ENCODE measurements around the gene ZNF442.
"Not testable (repeated sequence)": the region's sequence is repeated elsewhere in the genome, so short reads cannot be mapped to it uniquely, and the experiment has no call there.

Gene ZNF442

DNA sequence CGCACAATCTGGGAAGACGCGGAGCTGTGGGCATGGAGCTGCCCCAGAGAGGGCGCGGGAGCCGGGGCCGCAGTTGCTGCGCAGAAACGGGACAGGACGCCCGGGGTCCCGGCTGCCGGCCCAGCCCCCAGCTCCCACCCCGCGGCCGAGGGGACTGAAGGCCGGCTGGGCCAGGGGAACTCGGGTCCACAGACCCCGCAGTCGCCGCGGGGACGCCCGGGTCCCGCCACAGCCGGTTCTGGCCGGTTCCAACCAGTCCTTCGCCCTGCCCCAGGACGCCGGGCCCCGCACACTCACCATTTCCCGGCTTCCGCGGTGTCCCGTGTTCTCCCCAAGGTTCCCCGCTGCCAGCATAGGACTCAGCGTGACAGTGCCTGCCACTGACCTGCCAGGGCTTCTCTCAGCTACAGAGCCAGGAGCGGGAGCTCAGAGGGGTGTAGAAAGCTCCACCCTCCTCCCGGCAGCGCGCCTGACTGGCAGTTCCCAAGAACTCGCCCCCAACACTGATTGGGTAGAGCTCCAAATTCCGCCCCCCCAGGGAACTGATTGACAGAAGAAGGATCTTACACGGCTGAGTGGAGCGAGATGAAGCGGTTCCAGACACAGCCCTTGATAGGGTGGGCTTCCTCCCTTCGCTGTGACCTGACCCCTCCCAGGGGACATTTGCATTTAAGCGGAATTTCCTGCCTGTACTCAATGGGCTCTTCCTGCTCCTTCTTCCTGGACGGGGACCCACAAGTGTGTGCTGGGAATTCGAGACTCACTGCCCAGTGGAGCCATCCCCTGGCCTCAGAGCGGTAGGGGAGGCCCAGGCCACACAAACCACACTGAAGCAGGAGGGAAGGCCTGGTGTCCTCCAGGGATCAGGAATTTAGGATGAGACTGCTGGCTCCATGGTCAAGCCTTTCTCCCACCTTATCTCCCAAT lies at the start of gene ZNF442:
Gene ZNF442 (minus strand): TSS at position 448 of the 927 bp plus-strand sequence. CDS start 2,052 bp downstream, outside the sequence.
- DNase-seq (ENCODE audit: low read depth) = peak; percentile 97

DNA sequence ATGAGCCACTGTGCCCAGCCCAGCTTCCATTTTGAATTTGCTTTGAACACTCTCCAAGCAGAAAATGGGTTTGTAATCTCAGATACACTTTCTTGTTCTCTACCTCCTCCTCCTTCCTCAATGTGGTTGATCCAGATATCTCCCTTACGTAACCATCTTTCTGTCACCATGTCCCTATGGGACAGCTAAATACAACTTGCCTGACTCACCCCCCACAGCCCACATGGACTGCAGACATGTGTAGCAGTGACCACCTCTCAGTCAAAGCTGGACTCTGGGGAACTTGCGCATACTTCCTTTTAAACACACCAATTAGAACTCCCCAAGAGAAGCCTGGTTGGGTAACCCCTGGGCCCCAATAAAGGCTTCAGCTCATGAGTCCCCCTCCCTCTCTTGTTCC lies 46.4 kb upstream of the ZNF442 start:
- DNase-seq (ENCODE audit: low read depth) = no peak

DNA sequence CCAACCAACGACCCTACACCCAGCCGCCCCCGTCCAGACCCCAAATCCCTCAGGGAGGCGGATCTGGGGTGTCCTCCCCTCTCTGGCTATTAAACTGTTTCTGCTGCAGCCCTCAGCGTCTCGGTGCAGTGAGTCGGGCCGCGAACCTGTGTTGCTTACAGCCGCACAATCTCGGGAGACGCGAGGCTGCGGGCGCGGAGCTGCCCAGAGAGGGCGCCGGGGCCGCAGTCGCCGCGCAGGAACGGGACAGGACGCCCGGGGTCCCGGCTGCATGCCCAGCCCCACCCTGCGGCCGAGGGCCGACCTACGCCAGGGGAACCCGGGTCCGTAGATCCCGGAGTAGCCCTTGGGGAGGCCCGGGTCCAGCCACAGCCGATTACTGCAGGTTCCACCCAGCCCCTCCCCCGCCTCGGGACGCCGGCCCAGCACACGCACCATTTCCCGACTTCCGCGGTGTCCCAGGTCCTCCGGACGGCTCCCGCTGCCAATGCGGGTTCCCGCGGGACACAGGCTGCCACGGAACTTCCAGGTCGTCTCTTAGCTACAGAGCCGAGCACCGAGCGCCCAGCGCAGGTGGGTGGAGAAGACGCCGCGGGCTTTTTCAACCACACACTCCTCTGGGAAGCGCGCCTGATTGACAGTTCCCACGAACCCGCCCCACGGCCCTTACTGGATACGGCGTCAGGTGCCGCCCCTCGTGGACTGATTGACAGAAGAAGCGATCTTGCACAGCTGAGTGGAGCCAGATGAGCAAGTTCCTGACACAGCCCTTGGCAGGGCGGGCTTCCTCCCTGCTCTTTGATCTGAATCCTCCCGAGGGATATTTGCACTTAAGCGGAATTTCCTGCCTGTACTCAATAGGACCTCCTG lies 35.4 kb upstream of the ZNF442 start, which contains the start of gene ZNF799:
Gene ZNF799 (minus strand): TSS at position 639 of the 870 bp plus-strand sequence. CDS start 201 bp downstream, at position 438.
- DNase-seq (ENCODE audit: low read depth) = peak; percentile 96

DNA sequence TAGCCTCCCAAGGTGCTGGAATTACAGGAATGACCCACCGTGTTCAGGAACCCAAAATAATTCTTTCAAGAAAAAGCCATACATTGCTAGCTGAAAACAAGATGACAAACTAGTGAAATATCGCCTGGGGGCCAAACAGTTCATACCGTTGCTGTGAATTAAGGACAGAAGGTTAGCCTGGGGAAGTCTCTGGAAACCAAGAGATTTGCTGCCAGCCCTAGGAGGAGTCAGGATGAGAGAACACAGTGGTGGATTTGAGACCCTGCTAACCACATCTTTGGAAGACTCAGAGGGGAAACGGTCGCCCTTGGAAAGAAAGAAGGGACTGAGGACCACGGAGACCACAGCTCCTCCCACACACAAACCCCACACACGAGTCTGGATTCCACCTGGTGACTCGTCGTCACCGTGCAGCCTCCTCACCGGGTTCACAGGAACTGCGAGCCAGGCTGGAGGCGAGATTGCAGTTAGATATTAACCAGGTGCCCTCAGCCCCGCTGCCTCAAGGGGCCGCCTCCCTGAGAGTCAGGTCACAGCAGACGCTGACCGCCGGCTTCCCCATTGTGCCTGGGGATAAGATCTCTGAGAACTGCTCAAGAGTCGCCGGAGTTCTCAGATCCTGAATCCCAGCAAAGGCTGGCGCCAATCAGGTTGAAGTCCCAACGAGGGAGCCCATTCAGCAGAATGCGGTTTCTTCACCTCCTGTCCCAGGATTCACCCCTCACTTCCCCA lies 34.6 kb upstream of the ZNF442 start:
- DNase-seq (ENCODE audit: low read depth) = peak; percentile 6

DNA sequence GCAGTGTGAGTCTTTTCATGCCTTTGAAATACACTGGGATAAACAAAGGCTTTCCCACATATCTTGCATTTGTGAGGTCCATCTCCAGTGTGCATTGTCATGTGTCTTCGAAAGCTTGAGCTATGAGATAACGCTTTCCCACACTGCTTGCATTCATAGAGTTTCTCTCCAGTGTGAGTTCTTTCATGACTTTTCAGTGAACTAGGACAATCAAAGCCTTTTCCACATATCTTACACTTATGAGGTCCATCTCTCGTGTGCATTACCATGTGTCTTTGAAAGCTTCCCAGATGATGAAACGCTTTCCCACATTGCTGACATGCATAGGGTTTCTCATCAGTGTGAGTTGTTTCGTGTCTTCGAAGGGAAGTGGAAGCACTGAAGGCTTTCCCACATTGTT lies 25.7 kb upstream of the ZNF442 start:
- DNase-seq (ENCODE audit: low read depth) = not testable (repeated sequence)

DNA sequence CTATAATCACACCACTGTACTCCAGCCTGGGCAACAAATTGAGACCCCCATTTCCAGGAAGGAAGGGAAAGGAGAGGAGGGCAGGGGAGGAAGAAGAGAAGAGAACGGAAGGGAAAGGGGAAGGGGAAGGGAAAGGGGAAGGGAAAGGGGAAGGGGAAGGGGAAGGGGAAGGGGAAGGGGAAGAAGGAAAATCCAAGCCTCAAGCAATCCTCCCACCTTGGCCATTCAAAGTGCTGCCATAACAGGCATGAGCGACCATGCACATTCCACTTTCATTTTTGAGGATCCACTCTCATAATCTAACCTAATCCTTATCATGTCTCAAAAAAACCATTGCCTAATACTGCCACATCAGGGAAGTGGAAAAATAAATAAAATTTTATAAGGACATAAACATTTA lies 20.9 kb upstream of the ZNF442 start:
- DNase-seq (ENCODE audit: low read depth) = not testable (repeated sequence)

DNA sequence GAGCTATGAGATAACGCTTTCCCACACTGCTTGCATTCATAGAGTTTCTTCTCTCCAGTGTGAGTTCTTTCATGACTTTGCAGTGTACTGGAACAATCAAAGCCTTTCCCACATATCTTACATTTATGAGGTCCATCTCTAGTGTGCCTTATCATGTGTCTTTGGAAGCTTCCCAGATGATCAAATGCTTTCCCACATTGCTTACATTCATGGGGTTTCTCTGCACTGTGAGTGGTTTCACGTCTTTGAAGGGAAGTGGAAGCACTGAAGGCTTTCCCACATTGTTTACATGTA lies 14.9 kb upstream of the ZNF442 start:
- no peak for DNase-seq (ENCODE audit: low read depth)

DNA sequence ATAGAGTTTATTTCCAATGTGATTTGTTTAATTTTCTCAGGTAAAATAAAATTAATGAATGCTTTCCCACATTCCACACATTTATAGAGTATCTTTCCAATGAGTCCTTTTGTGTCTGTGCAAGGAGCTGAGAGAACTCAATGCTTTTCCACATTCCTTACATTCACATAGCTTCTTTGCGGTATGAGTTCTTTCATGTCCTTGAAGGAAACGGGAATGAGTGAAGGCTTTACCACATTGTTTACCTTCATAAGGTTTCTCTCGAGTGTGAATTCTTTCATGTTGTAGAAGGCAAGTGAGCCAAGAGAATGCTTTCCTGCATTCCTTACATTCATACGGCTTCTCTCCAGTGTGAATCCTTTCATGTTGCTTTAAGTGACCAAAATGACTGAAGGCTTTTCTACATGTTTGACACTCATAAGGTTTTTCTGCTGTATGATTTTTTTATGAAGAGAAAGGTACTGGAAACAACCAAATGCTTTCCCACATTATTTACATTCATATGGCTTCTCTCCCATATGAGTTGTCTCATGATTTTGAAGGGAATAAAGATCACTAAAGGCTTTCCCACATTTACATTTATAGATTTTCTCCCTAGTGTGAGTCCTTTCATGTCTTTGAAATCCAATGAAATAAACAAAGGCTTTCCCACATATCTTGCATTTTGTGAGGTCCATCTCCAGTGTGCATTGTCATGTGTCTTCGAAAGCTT lies 14.4 kb upstream of the ZNF442 start:
- DNase-seq (ENCODE audit: low read depth) = no peak

DNA sequence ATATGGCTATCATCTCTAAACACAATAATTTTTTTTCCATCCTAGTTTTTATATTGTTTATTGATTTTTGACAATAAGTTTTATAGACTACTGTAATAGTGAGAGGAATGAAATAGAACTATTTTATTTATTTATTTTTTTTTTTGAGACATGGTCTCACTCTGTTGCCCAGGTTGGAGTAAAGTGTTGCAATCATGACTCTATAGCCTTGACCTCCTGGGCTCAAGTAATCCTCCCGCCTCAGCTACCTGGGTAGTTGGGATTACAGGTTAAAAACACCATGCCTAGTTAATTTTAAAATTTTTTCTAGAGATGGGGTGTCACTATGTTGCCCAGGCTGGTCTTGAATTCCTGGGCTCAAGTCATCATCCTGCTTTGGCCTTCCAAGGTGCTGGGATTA lies 8.5 kb upstream of the ZNF442 start:
- DNase-seq (ENCODE audit: low read depth) = no peak

DNA sequence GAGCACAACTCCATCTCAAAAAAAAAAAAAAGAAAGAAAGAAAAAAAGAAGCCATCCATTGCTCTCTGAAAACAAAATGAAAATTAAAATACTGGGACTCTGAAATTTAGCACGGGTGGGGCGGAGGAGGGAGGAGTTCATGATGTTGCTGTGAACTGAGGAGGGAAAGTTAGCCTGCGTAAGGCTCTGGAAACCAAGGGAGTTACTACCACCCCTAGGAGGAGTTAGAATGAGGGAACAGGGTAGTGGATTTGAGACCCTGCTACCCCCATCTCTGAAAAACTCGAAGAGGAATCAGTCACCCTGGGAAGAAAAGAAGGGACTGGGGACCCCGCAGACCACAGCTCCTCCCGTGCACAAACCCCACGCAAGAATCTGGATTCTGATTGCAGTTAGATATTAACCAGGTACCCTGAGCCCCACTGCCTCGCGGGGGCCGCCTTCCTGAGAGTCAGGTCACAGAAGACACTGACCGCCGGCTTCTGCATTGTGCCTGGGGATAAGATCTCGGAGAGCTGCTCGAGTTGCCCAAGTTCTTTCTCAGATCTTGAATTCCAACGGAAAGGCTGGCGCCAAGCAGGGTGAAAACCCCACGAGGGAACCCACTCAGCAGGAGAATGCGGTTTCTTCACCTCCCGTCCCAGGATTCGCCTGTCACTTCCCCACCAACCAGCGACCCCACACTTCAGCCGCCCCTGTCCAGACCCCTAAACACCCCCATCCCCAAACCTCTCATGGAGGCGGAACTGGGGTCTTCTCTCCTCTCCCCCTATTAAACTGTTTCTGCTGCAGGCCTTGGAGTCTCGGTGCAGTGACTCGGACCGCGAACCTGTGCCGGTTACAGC lies 870 bp downstream of the ZNF442 start:
- DNase-seq (ENCODE audit: low read depth) = peak; percentile 6

DNA sequence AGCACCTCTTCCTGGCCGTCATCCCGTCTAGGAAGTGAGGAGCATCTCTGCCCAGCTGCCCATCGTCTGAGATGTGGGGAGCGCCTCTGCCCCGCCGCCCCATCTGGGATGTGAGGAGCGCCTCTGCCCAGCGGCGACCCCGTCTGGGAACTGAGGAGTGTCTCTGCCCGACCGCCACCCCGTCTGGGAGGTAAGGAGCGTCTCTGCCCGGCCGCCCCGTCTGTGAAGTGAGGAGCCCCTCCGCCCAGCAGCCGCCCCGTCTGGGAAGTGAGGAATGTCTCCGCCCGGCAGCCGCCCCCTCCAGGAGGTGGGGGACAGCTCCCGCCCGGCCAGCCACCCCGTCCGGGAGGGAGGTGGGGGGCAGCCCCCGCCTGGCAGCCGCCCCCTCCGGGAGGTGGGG lies 3.2 kb downstream of the ZNF442 start:
- not testable (repeated sequence) for DNase-seq (ENCODE audit: low read depth)

DNA sequence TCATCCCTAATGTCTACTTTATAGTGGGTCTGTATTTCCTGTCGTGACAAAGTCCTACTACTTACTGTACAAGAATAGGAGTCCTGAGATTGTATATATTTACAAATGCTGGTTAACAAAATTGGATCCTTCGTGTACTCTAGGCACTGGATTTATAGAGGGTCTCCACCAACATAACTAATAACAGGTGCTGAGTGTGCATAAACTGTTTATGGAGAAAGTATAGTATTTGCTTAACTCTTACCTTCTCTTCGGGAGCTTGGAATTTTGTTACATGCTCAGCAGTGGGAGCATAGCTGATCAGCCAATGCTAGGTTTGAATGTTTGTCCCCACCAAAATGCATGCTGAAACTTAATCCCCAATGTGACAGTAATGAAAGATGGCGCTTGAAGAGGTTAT lies 12.1 kb downstream of the ZNF442 start:
- DNase-seq (ENCODE audit: low read depth) = no peak

DNA sequence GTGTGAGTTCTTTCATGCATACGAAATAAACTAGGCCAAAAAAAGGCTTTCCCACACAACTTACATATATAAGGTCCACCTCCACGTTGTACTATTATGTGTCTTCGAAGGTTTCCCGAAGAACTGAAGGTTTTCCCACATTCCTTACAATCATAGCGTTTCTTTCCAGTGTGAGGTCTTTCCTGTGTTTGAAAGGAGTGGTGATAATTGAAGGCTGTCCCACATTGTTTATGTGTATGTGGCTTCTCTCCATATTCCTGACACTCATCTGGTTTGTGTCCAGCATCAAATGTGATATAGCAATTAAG lies 14.6 kb downstream of the ZNF442 start:
- no peak for DNase-seq (ENCODE audit: low read depth)

DNA sequence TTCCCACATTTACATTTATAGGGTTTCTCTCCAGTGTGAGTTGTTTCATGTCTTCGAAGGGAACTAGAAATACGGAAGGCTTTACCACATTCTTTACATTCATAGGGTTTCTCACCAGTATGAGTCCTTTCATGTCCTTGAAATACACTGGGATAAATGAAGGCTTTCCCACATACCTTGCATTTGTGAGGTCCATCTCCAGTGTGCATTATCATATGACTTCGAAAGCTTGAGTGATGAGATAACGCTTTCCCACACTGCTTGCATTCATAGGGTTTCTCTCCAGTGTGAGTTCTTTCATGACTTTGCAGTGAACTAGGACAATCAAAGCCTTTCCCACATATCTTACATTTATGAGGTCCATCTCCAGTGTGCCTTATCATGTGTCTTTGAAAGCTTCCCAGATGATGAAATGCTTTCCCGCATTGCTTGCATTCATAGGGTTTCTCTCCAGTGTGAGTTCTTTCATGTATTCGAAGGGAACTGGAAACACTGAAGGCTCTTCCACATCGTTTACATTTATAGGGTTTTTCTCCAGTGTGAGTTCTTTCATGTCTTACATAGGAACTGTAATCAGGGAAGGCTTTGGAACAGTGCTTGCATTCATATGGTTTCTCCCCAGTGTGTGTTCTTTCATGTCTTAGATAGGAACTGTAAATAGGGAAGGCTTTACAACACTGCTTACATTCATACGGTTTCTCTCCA lies 15.1 kb downstream of the ZNF442 start:
- no peak for DNase-seq (ENCODE audit: low read depth)

DNA sequence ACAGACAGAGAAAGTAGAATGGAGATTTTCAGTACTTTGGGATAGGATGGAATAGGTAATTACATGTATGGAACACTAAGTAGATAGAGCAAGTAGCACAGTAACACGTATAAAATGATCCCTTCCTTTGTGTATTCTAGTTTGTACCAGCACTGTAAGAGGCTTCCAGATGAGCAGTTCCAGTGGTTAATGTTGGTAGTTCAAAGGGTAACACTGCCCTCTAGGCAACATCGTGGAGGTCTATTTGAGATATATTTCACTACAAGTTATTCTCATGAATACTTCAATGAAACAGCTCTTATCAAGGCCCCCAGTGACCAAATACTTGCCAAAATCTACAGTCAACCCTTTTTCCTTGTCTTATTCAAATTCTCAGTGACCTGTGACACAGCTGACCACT lies 18.6 kb downstream of the ZNF442 start:
- DNase-seq (ENCODE audit: low read depth) = no peak

DNA sequence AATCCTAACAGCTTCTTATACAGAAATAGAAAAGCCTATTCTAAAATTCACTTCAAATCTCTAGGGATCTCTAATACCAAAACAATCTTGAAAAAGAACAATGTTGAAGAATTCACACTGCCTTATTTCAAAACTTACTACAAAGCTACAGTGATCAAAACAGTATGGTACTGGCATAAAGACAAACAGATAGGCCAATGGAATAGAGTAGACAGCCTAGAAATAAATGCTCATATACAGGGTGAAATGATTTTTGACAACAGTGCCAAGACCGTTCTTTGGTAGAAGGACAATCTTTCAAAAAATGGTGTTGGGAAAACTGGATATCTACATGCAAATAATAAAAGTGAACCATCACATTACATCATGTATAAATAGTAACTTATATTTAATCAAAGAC lies 20.3 kb downstream of the ZNF442 start:
- no peak for DNase-seq (ENCODE audit: low read depth)

DNA sequence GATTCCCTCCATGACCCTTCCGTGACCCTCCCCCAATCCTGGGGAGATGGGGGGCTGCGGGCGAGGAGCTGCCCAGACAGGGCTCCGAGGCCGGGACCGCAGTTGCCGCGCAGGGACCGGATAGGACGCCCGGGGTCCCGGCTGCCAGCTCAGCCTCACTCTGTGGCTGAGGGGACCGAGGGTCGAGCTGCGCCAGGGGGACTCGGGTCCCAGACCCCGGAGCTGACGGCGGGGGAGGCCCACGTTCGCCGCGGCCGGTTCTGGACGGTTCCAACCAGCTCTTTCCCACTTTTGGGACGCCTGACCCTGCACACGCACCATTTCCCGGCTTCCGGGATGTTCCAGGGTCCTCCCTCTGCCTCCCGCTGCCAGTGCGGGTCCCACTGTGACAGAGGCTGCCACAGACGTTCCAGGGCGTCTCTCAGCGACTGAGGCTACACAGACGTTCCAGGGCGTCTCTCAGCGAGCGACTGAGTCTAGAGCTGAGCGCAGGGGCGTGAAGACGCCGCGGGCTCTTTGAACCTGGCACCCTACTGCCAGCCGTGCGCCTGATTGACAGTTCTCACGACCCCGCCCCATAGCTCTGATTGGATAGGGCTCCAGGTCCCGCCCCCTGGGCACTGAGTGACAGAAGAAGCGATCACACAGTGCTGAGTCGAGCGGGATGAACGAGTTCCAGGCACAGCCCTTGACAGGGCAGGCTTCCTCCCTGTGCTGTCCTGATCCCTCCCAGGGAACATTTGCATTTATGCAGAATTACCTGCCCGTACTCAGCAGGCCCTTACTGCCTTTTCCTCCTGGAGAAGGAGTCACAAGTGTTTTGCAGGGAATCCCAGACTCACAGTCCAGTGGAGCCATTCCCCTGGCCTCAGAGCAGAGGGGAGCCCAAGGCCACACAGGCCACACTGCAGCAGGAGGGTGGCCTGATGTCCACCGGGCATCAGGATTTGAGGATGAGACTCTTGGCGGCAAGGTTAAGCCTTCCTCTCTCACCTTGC lies 32.0 kb downstream of the ZNF442 start, which contains the start of gene ZNF563:
Gene ZNF563 (minus strand): TSS at position 472 of the 998 bp plus-strand sequence. CDS start 151 bp downstream, at position 321.
- DNase-seq (ENCODE audit: low read depth) = peak; percentile 89

DNA sequence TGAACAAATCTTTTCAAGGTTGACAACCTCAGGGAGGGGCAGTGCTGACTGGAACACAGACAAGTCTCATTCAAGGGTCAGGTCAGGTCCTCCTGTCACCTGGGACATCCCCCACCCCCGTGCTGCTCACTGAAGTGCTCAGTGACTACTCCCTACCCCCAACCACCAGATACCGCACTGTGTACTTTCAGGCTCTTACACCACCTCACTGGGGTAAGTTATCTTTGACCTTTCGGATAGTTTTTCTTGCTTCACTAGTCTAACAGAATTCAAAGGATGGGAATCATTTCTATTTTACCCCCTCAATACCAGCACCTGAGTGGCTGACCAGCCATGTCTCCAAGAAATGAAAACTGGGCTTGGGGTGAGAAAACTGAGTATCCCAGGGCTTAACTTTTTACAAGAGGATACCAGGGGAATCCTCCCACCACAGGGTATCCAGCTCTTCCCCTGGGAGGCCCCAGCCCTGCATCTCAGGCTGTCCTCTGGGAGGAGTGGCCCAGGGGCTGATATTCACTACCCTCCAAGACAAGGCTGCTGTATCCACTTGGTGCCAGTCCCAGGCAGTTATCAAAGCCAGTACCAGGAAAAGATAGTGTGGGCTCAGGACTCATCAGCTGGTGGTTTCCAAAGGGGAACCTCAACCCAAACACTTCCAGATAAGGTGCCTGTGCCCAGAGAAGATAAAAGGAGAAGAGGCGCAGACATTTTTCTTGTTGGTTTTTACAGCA lies 34.1 kb downstream of the ZNF442 start:
- no peak for DNase-seq (ENCODE audit: low read depth)
